ENCODE measurements around the gene MARVELD2.

DNA sequence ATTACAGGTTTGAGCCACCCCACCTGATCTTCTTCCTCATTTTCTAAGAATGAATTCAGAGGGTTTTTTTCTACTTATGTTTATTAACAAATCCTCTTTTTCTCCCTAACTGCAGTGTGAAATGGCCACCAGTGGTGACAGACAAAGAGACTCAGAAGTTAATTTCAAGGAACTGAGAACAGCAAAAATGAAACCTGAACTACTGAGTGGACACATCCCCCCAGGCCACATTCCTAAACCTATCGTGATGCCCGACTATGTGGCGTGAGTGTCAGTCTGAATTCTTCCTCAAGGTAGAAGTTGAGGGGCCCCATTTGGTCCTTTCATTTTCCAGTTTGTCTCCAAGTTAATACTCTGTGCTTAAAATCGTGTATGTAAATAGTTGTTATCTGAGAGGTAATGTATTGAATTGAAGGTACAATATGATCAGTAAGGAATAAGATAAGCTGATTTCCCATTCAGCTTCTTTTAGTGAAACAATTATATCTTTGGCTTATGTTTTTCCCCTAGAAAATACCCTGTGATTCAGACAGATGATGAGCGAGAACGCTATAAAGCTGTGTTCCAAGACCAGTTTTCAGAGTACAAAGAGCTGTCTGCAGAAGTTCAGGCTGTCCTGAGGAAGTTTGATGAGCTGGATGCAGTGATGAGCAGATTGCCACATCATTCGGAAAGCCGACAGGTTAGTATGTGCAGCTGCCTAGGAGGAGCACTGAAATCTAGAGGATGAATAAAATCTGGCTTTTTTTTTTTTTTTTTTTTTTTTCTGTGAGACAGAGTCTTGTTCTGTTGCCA is 17.7 kb downstream of the MARVELD2 start:
- TF ChIP-seq CTCF (IDR thresholded peaks at IDR 0.05) (no peak), POLR2A (IDR thresholded peaks at IDR 0.05) (no peak), EP300 (IDR thresholded peaks at IDR 0.05) (no peak)

Measured in ovary (tissue), 3 donors.